Measurements from ENCODE around the gene KSR2.
"Not testable (repeated sequence)": the region's sequence is repeated elsewhere in the genome, so short reads cannot be mapped to it uniquely, and the experiment has no call there.

Gene KSR2

DNA sequence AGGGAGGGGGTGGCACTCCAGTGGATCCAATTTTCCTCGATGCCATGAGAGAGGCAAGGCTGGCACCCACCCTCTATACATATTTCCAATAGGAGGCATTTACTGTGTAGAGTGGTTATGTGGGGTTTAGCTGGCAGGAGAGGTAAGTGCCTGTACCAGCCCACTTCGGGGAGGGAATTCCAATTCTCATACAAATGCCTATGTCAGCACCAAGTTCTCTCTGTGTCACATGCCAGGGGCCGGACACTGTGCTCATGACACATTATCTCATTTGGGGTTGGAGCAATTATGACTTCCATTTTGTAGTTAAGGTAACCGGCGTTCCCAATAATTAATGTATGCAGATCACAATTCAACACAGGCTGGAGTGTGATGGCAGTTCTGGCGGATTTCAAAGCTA, 284.3 kb downstream of the KSR2 start:
- no peak for DNase-seq

DNA sequence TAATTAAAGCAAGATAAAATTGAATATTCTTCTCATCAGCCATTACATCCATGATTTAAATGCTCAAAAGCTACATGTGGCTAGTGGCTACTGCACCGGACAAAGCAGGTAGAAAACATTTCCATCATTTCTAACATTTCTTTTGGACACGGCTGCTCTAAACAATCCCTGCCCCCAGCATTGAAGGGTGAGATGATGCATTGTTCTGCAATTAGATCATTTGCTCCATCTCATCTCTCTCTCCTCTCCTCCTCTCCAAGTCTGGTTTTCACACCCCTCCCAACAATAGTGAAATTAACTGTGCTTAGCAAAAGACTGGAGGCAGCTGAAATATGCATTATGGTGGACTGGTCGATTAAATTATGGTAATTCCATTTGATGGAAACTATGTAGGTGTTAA, 288.5 kb downstream of the KSR2 start:
- no peak for DNase-seq

DNA sequence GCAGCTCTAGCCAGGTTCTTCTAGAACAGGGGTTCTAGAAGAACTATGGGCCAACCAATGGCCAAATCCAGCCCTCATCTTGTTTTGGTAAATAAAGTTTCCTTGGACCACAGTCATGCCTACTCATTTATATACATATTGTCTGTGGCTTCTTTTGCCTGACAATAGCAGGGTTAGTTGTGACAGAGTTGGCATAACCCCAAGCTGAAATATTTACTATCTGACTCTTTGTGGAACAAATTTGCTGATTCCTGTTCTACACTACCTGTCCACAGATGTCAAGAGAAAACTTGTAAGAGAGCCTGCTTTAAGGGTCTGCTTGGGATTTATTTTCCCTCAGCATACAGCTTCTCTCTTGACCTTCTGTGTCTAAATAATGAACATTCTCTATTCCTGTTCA, 289.0 kb downstream of the KSR2 start:
- no peak for DNase-seq

DNA sequence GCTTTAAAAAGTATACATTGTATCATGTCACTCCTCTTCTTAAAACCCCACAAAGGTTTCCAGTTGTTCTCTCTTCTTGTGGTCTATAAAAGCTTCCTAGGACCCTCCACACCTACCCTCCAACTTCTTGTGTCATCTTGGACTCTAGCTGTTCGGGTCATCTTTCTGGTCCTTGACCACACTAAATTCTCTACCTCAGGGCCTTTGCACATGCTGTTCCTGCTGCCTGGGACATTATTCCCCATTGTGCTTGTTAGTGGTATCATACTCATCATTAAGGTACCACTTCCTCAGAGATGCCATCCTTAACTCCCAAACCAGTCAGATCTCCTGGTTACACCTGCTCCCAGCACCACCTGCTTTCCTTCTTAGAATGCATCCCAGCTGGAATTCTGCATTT, 294.0 kb downstream of the KSR2 start:
- DNase-seq: no peak

GRCh38 chr12:117674313-117674712, 294.5 kb downstream of the KSR2 start:
- no peak for DNase-seq

DNA sequence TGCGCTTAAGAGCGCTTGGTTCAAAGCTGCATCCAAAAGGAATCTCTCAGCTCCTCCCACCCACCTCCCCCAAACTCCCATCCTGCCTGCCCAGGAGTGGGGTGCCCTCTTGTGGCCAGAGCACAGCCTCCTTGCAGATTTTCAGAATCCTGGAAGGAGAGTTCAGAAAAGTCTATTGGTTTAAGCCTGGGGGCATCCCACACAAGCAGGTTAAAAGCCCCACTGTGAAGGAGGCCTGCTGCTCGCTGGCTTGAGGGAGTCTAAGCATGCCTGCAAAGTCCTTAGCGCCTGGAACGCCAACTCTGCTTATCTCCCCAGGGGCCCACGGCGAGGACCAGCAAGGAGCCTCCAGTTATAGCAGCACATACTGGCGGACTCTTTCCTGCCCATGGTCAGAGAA, 297.1 kb downstream of the KSR2 start:
- DNase-seq: no peak

DNA sequence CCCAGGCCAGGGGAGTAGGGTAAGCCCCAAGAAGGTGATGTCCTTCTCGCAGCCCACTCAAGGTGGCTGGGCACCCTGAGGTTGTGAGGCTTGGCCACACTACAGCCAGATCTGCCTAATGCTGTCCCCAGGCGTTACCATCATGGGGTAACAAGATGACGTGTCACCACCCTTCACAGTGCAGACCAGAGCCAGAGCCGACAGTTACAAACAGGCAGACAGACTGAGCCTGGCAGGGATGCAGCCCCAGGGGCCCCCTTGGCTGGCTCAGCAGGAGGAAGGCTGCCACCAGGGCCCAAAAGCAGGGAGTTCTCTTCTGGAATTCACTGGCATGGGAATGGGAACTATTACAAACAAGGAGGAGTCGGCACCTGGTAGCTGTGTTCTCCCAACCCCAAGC, 304.6 kb downstream of the KSR2 start:
- DNase-seq: no peak

DNA sequence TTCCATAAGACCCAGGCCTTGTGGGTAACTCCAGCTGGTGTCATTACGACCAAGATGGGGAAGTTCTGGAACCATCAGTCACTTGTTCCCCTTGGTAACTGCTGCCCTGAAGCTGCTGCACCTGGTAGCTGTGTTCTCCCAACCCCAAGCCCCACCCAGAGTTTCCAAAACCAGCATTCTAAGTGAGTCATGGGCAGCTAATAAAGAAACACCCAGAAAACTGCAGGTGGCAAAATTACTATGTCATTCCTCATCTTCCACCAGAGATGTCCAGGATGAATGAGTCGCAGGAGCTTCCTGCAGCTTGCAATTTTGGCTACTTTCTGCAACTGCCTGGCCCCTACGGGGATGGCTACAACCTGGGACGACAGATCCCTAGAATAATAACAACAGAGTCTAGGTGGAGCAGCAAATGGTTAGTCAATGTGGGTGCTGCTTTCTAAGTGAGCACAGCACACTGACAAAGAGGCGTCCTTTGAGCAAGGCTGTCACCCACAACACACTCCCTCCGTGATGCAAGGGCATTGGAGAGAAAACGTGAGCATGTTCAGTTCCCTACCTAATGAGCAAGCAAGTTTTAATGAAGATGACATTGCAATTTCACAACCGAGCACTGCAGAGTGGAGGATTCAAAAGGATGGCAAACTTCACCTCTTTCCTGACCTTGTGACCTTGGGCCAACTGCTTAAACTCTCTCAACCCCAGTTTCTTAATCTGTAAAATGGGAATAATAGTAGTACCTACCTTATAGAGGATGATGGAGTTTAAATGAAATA, 306.0 kb downstream of the KSR2 start:
- DNase-seq: no peak

- no peak for DNase-seq
Measured at GRCh38 chr12:117662220-117662619, 306.6 kb downstream of the KSR2 start.

- DNase-seq: no peak
Measured at GRCh38 chr12:117661471-117661870, 307.3 kb downstream of the KSR2 start.

DNA sequence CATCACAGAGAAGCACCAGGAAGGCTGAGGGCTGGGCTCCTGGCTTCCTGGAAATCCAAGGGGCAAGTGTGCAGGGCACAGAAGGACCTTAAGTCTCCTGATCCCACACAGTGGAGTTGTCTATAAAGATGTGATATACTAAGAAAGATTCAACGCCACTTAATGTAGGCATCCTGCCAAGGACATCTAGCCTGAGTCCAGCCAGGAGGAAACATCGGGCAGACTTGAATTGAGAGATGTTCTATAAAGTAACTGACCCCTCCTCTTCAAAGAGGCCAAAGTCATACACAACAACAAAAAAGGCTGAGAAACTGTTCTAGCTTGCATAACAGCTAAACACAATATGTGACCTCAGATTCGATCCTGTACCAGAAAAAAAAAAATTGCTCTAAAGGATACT, 307.9 kb downstream of the KSR2 start:
- DNase-seq: no peak

DNA sequence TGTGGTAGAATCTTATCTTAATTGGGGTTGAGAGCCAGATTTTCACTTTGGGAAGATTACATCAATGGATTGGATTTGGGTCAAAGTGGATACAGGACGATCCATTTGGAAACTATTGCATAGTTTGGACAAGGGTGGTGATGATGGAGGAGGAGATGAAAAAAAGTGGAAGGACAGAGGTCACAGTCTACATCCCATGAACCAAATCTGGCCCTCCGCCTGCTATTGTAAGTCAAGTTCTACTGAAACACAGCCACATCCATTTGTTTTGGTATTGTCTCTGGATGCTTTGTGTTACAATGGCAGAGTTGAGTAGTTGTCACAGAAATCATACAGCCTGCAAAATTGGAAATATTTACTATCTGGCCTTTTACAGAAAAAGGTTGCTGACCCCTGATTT, 310.6 kb downstream of the KSR2 start:
- no peak for DNase-seq

DNA sequence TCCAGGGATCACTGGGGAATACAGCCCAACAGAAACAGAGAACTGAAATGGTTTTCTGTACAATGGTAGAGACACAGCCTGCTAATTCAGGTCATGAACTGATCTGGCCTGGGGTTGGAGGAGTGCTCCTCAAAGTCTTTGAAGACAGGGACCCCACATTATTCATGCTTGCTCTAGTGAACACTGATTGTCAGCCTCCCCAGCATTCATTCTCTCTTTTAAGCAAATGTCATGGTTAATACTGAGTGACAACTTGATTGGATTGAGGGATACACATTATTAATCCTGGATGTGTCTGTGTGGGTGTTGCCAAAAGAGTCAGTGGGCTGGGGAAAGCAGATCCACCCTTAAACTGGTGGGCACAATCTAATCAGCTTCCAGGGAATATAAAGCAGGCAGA, 319.0 kb downstream of the KSR2 start:
- no peak for DNase-seq

DNA sequence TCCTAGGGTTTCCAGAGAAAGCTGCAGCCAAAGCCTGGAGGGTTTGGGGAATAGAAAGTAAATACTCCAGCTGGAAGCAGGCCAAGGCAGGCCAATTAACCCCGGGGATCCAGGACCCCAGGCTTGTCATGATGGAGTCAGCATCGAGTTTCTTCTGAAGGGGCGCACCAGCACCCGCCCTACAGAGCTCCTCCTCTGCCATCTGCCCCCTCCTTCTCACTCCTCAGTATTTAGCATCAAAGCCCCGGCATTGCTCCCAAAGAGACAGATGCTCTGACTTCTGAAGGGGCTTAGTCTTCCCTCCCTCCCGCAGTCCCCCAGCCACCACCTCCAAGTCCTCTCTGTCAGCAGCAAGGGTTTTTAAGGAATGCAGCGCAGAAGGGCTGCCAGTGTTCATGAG, 322.3 kb downstream of the KSR2 start:
- DNase-seq: no peak

DNA sequence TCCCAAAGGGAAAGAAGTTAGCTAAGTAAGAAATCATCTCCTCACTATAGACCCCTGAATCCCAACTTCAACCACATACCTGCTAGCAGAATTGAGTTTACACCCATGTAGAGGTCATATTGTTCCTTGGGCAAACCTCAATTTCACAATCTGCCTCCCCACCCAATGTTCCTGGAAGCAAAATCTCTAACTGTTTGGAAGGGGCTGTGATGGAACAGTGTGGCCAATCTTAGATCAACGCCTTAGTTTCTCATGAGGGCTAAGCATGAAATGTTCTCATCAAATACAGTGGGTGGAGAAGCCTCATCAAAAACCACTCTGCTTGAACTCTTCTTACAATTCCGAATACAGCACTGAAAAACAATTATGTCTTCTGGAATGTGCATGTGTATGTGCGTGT, 323.3 kb downstream of the KSR2 start:
- no peak for DNase-seq

DNA sequence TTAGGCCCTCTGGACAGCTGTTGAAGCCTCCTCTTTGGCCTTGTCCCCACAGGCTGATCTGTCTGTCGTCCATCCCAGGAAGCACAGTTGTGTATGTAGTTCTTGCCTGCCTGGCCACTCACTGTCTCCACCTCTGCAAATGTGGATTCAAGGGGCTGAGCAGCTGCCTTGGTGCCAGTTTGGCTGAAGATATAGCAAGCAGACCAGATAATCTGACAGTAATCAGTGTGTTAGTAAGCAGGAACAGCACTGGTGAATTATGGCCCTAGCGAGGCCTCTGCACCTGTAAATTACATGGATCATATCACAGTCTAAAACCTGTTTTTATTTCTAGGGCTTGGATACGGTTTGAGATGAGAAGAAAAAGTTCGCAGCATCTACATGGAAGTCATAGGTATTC, 324.8 kb downstream of the KSR2 start:
- DNase-seq: no peak

DNA sequence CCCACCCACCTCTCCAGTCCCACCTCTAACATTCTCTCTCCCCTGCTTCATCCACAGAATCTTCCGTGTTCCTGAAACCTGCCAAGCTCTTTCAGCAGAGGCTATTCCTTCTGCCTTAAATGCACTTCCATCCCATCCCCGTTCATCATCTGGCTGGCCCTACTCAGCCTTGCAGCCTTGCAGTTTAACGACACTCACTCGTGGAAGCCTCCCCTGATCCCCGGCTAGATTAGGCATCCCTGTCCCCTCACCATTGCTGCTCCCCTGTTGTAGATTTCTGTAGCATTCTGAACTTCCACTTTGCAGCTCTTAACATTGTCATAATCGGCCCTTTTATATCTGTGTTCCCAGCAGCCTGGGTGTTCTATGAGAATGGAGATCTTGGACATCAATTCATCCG, 326.9 kb downstream of the KSR2 start:
- no peak for DNase-seq

- no peak for DNase-seq
Measured at GRCh38 chr12:117640511-117640910, 328.3 kb downstream of the KSR2 start.

GRCh38 chr12:117629454-117629853, 339.3 kb downstream of the KSR2 start:
- DNase-seq: no peak

DNA sequence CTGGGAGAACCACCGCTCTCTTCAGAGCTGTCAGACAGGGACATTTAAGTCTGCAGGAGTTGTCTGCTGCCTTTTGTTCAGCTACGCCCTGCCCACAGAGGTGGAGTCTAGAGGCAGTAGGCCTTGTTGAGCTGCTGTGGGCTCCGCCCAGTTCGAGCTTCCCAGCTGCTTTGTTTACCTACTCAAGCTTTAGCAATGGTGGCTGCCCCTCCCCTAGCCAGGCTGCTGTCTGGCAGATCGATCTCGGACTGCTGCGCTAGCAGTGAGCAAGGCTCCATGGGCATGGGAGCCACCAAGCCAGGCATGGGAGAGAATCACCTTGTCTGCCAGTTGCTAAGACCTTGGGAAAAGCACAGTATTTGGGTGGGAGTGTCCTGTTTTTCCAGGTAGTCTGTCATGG, 340.1 kb downstream of the KSR2 start:
- DNase-seq: not testable (repeated sequence)

DNA sequence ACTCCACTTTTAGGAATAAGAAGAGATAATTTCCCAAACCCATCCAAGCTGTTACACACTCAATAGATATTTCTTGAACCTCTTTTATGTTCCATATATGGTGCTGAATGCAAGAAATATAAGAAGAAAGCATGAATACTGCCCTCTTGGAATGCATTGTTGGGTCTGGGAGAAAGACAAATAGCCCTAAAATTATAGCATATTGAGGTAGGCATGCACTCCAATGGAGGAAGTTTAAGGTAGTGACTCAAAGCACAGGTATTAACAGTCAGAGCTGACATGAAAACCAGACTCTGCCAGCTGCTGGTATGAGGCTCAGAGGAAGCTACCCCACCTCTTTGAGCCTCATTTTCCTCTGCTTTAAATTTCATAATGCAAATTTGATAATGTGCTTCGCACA, 346.0 kb downstream of the KSR2 start:
- no peak for DNase-seq

GRCh38 chr12:117622087-117622486, 346.7 kb downstream of the KSR2 start:
- DNase-seq: no peak

DNA sequence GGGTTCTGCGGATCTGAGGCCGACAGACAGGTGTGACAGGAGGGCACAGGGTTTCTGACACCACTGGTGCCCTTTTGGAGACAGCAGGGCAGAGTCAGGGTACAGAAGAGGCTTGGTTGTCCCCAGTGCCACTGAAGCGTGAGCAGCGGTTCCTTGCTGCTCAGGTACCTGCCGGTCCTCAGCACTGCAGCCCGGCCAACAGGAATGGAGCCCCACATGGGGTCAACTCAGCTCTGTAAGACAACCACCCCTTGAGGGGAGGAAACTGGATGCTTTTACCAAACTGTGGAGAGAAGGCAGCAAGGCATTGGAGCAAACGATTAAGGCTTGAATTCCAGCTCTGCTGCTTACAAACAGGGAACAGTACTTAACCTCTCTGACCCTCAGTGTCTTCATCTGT, 361.0 kb downstream of the KSR2 start:
- no peak for DNase-seq

DNA sequence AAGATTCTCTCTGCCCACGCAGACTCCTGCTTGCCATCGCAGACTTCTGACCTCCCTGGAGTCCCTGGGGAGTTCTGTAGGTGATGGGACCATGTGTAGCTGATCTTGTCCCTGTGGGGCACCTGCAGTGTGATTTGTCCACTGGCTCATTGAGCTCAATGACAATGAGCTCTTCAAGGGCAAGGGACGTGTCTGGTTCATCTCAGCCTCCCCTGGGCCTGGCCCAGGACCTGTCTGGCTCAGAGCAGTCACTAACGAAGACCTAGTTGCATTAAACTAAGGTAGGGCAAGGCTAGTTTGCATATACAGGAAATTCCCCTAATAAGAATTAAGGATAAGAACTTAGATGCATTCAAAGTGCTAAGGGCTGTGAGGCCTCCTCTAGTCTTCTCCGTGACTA, 361.8 kb downstream of the KSR2 start:
- no peak for DNase-seq

DNA sequence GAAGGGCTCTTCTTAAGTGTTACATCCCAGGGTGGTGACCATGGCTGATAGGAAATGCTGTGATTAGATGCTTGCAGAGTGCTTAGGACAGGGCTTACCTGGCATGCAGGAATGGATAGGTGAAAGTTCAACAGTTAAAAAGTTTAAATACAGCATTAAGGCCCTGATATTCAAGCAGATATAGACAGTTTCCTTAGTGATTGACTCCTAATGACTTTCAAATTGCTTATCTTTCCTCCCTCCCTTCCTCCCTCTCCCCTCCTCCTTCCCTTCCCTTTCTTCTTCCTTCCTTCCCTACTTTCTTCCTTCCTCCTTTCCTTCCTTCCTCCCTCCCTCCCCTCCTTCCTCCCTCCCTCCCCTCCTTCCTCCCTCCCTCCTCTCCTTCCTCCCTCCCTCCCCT, 362.8 kb downstream of the KSR2 start:
- no peak for DNase-seq
